Measurements from ENCODE around the gene CYP19A1. TPM values are rescaled to one million over a fixed set of nuclear protein-coding genes. Genes with fewer than 3 reads are reported as not detected.

The CYP19A1 gene
- total and polyA plus RNA-seq, 2 experiments from 2014 or later = 0.69 to 2.6 TPM

DNA sequence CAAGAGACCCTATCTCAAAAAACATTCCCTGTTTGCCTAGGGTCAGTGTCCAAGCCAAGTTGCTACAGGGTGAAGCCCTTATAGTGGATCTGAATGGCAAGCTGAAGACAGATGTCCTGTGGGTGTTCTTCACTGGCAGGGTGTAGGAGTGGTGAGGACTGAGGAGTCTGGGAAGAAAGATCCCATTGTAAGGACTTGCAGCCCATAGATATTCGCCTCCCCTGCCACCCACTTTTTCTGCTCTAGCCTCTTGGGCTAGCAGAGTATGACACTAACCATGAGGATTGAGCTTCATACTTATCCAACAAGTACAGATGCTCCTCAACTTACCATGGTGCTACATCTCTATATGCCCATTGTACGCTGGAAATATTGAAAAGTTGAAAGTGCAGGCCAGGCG lies 13.2 kb downstream of the CYP19A1 start:
- DNase-seq (ENCODE audit: low read depth in 1 of 2, low spot score in 1 of 2) = no peak
- no peak overlapping the region for H3K4me3 ChIP-seq
- TF ChIP-seq, protein P1, sequence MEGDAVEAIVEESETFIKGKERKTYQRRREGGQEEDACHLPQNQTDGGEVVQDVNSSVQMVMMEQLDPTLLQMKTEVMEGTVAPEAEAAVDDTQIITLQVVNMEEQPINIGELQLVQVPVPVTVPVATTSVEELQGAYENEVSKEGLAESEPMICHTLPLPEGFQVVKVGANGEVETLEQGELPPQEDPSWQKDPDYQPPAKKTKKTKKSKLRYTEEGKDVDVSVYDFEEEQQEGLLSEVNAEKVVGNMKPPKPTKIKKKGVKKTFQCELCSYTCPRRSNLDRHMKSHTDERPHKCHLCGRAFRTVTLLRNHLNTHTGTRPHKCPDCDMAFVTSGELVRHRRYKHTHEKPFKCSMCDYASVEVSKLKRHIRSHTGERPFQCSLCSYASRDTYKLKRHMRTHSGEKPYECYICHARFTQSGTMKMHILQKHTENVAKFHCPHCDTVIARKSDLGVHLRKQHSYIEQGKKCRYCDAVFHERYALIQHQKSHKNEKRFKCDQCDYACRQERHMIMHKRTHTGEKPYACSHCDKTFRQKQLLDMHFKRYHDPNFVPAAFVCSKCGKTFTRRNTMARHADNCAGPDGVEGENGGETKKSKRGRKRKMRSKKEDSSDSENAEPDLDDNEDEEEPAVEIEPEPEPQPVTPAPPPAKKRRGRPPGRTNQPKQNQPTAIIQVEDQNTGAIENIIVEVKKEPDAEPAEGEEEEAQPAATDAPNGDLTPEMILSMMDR (IDR thresholded peaks at IDR 0.05; ENCODE audit: low read depth, low read length) = no peak

DNA sequence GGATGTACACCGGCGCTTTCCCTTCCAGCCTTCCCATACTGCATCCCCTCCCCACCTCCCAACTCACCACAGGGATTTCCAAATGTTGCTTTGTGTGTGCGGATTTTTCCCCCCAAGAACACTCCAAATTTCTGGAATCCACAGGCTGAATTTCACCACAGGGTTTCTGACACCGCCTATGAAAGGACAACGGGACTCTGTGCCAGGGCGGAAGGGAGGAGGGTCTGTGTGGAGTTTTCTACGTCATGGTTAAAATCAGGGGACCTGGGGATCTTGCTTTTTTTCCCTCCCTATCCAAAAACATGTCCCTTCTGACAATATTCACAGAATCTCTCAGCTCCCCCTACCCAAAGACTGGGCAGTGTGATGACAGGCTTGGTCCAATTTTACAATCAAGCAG lies 14.6 kb downstream of the CYP19A1 start:
- no peak for DNase-seq (ENCODE audit: low read depth in 1 of 2, low spot score in 1 of 2)
- no peak overlapping the region for H3K4me3 ChIP-seq
- H3K36me3 ChIP-seq = no peaks in the 10 kb centered on the region
- TF ChIP-seq, protein P1 (IDR thresholded peaks at IDR 0.05; ENCODE audit: low read depth, low read length) = no peak
- no peaks in the 10 kb centered on the region for H3K4me1 ChIP-seq (ENCODE audit: low read depth)
- H3K27ac ChIP-seq = no peak overlapping the region
- H3K27me3 ChIP-seq = no peaks in the 10 kb centered on the region
- H3K9me3 ChIP-seq (ENCODE audit: low read depth) = no peaks in the 10 kb centered on the region

More for the DNA sequence above, 13.2 kb downstream of the CYP19A1 start:
- H3K9me3 ChIP-seq (ENCODE audit: low read depth) = no peaks in the 10 kb centered on the region
- H3K36me3 ChIP-seq = no peaks in the 10 kb centered on the region
- H3K27me3 ChIP-seq = no peaks in the 10 kb centered on the region
- H3K27ac ChIP-seq = no peak overlapping the region
- no peaks in the 10 kb centered on the region for H3K4me1 ChIP-seq (ENCODE audit: low read depth)

DNA sequence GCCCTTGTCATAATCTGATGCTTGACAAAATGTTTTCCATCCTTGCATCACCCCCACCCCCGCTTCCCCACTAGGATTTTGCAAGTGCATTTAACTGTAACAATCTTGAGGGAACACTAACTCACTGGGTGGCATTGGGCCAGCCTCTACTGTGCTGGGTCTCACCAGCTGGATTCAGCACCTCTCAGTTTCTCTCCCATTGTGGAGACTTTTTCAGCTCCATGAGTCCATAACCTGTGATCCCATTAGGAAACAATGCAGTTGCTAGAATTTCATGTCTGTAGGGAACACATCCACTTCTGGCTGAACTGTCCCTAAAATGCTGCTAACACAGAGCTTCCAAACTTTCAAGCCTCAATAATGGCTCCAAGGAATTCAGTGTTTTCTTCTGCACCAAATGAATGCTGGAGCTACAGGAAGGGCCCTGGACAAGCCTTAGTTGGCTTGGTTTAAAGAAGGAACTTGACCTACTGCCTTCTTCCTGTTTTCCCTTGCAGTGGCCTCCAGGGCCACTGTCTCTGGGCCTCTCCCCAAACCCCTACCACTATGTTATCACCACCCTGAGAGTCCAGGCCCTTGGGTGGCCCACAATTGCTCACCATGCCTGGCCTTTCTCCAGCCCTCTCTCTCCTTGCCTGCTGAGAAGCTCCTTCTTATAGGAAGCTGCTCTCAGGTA lies 15.6 kb downstream of the CYP19A1 start:
- Histone ChIP-seq H3K27ac (no peak overlapping the region), H3K36me3 (no peaks in the 10 kb centered on the region), H3K27me3 (no peaks in the 10 kb centered on the region), H3K4me1 (ENCODE audit: low read depth) (no peaks in the 10 kb centered on the region), H3K4me3 (no peak overlapping the region), H3K9me3 (ENCODE audit: low read depth) (no peaks in the 10 kb centered on the region)
- DNase-seq (ENCODE audit: low read depth in 1 of 2, low spot score in 1 of 2) = peak in 1 of 2 donors; percentile 74
- TF ChIP-seq, protein P1 (IDR thresholded peaks at IDR 0.05; ENCODE audit: low read depth, low read length) = no peak

DNA sequence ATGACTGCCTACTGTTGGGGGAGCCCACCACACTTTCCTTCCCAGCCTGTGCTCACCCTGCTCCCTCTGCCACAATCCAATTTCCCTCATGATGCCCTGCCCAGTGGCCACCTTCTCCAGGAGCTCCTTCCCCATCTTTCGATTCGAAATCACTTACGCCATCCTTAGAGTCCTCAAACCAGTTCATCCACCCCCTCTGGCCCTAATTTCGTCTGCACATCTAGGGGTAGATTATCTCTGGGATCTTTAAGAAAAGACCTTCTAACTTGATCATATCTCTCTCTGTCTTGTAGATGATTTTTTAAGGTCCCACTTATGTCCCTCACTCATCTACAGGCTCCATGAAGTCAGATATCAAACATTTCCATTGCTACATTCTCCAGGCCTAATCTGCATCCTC lies 17.1 kb downstream of the CYP19A1 start:
- no peaks in the 10 kb centered on the region for H3K4me1 ChIP-seq (ENCODE audit: low read depth)
- H3K4me3 ChIP-seq = no peak overlapping the region
- H3K27ac ChIP-seq = no peak overlapping the region
- no peaks in the 10 kb centered on the region for H3K27me3 ChIP-seq
- no peak for DNase-seq (ENCODE audit: low read depth in 1 of 2, low spot score in 1 of 2)
- TF ChIP-seq, protein P1 (IDR thresholded peaks at IDR 0.05; ENCODE audit: low read depth, low read length) = no peak
- H3K36me3 ChIP-seq = no peaks in the 10 kb centered on the region
- no peaks in the 10 kb centered on the region for H3K9me3 ChIP-seq (ENCODE audit: low read depth)

DNA sequence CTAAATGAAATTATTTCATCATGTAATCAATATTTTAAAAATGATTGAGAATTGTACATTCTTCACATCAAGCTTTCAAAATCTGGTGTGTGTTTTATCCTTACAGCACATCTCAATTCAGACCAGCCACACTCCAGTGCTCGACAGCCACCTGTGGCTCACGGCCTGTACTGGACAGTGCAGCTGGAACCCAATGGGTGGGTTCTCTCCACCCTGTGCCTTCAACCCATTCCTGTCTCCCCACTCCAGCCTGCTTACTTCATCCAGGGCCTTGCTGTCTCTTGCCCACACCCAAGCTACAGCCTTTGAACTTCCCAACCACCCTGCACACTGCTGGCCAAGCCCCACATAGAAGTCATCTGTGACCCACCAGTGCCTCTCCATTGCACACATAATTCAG lies 17.6 kb downstream of the CYP19A1 start:
- no peaks in the 10 kb centered on the region for H3K36me3 ChIP-seq
- H3K9me3 ChIP-seq (ENCODE audit: low read depth) = no peaks in the 10 kb centered on the region
- no peaks in the 10 kb centered on the region for H3K27me3 ChIP-seq
- no peak overlapping the region for H3K27ac ChIP-seq
- no peak overlapping the region for H3K4me3 ChIP-seq
- no peak for DNase-seq (ENCODE audit: low read depth in 1 of 2, low spot score in 1 of 2)
- peaks cover under 1% of the 10 kb centered on the region for H3K4me1 ChIP-seq (ENCODE audit: low read depth)
- TF ChIP-seq, protein P1 (IDR thresholded peaks at IDR 0.05; ENCODE audit: low read depth, low read length) = no peak

All from cardiac muscle cell (in vitro differentiated cells and primary cell).